ENCODE measurements around the gene HTRA1.

The HTRA1 gene

DNA sequence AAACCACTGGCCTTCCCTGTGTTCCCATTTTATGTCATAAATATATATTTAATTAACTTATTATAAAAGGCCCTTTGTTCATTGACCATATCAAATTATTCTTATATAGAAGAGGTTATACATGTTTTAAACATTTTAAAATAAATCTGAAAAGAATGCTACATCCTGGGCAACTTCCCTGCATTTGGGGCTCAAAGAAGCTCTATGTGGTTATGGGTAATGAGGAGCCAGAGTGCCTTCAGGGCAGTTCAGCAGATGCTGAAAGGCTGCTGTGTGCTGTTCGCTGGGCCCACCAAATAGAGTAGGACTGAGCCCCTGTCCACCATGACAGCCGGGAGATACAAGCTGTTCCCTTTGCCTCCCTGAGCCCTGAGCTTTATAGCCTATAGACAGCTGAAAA lies 35.9 kb downstream of the HTRA1 start:
- no peak for DNase-seq

DNA sequence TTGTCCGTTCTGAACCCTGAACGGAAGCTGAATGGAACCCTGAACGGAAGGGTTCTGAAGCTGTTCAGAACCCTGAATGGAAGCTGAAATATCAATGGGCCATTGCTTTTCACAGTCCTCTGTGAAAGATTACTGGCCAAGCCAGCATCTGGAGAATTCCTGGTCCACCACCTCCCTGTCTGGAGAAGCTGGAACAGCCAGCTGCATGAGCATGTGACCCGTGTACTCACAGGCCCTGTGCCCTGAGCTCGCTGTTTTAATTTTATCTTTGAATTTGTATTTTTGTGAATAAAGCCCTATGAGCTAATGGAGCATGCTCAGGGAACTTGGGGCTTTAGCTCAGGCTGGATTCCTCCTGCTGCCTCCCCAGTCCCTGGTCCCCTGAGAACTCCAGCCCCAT lies 37.2 kb downstream of the HTRA1 start:
- DNase-seq: no peak

DNA sequence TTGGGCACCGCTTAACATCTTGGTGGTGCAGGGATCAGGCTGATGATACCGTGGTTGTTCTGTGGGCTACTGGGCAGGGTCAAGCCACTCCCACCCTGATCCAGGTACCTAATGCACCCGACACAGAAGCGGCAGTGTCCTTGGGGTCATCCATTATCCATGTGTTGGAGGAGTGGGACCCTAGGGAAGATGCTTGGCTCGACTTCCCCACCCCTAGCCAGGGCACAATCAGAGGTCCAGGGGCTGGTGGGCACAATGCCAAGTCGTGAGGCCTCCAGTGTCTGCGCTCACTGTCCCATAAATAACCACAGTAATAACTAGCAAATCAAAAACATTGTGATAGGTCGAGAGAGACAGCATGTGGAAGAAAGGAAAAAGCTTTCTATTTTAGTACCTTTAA lies 37.7 kb downstream of the HTRA1 start:
- no peak for DNase-seq

DNA sequence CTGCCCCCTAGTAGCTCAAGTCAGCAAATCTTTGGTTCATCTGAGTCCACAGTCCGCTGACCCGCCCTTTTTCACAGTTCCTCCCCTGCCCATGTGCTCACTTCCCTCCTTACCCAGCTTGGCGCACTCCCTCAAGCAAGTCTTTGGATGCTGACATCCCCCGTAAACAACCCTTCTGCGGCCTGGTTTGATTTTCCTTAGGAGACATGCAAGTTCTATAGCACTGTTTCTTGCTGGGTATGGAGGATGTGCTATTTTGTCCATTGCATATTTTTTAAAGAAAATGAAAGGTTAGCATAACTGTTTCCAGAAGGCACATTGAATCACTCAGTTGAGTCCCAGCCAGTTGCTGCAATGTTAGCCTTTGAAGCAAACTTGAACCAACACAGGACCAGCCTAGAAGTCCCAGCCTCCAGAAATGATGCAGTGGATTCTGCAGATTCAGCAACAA lies 38.2 kb downstream of the HTRA1 start:
- no peak for DNase-seq

DNA sequence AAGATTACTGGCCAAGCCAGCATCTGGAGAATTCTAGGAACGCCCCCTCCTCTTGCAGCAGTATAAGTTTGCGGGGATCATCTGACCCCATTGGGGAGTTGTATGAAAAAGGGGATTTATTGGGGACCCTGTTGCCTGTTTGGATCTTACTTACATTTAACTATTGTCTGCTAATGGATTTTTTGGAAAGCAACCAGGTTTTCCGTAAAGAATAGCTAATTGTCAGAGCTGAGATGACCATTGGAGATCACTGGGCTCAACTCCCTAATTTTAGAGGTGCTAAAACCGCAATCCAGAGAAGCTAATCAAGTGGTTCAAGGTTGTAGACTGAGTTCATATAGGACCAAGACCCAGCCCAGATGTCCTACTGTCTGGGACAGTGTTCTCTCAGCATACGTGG lies 38.8 kb downstream of the HTRA1 start:
- DNase-seq: no peak

DNA sequence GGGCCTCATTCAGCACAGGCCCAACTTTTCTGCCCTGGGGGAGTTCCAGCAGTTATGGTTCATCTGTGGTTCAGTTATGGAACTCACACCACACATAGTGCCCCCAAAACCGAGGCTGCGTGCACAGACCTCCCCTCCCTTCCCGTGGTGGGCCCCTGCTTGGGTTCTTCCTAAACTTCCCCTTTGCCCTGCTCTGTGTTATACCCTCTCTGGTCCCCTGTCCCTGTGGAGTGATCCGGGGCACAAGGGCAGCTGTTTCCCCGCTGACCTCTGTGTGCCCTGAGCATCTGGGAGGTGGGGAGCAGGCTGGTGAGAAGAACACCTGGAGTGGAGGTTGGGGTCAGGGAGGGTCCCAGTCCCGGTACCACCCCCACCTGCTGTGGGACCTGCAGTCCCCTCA lies 39.4 kb downstream of the HTRA1 start:
- no peak for DNase-seq

DNA sequence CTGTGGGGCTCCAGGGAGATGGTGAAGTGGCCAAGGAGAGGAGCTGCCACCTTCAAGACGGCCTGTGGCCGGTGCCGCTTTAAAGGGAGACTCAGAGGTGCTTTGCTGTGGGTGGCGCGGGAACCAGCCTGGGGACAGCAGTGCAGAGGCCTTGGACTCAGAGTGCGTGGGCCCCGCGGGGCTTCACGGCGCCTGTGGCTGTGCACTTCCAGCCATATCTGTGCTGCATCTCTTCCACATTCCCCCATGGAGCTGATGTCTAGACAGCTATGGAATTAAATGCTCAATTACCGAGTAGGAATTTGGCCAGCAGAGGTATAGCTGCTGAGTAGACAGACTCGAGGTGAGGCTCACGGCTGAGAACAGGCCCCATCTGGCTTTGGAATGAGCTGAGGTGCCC lies 41.7 kb downstream of the HTRA1 start:
- no peak for DNase-seq

DNA sequence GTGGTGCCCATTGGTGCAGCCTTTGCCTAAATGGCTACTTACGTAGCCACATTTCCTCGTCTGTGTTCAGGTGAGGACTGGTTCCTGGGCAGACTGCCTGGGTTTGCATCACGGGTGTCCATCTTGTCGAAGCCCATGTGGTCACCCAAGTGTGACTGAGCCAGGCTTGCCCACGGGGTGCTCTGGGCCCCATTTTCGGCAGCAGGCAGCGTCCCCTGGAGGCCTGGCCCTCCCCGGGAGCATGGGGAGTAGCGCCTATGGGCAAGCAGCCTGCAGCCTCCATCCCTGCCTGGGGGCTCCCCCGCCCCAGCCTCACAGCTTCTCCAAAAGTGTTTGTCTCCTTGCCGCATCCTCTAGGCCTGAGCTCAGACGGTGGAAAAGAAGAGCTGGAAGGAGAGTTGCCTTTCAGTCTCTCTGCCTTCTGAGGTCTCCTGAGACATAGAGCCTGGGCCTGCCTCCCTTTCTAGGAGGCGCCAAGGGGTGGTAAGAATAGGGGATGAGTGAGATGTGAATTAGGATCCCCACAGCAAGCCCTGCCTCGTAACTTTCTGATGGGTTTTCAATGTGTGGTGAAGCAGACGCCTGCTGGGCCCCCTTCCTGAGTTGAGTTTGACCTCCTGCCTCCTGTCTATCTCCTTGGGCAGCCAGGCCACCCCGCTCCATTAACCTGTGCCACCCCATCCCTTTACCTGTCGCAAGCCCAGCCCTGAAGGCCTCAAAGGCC lies 42.7 kb downstream of the HTRA1 start:
- no peak for DNase-seq

DNA sequence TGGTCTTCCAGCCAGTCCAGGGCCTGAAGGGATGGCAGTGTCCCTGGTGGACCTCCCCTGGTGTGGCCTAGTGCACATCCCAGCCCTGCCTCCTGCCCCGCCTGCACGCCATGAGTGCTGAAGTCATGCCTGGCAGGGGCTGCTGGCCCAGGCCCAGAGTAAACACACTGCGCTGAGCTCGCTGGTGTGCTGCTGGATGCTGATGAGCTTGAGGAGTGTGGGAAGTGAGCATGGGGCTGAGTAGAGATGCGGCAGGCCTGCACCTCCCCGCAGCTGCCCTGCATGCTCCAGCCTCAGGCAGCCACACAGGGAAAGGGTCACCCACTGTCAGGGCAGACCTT lies 43.2 kb downstream of the HTRA1 start:
- DNase-seq: peak; percentile 30

DNA sequence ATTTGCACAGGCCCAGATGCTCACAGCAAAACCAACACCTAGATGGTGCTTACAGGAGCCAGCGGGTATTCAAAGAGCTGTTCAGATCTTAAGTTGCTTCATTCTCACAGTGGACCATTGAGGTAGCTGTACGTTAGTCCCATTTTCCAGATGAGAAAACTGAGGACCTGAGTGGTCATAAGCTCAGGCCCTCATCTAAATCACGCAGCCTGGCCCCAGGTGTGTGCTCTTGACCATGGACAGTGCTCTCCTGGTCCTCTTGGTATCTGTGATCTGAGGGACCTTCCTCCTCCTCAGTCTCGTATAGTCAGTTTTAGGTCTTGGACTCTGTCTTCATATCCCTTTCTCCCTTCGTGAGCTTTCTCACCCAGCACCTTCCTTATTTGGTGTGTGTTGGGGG lies 43.7 kb downstream of the HTRA1 start:
- no peak for DNase-seq

DNA sequence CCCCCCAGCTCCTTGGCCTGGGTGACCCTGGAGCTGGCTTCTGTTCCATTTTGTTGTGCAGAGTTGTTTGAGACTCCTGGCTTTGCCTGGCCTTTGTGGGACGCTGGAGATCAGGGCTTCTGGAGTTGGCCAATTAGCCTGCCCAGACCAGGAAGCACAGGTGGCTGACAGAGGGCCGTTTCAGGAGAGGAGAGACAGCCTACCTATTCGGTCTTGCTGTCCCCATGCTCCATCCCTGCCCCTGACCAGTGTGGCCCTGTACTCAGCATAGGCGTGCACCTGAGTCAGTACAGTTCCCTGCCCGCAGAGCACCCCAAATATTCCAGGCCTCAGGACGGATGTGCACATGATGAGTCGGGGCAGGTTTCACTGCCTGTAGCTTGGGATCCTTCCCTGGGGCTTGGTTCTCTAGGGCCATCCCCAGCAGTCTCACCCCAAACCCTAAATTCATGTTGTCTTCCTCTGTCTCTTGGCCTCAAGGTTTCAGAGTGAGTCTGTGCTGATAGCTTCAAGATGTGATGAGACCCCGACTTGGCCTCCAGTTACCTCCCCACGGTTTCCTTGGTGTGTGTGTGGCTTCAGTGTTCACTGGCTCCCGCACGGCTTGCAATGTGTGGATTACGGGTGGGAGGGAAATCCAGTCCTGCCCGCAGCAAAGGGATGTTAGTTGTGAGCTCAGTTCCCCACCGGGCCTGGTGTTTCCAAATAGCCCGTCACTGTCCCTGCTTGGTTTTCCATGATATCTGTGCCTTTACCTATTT lies 44.7 kb downstream of the HTRA1 start:
- no peak for DNase-seq

DNA sequence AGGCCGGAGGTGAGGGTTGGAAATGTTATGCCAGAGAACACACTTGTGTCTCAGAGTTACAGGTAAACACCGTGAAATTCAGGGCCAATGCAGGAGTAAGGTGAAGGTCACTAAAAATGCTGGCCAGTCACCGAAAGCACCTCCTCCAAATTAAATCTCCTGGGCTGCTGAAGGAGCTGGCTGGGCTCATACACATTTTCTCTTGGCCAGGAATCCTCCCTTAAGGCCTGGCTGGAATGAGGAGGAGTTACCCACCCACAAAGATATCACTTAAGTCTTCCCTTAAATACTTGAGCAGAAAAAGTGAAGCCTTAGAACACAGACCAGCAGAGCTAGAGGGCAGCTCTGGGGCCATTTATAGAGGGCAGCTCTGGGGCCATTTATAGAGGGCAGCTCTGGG lies 46.3 kb downstream of the HTRA1 start:
- DNase-seq: no peak

DNA sequence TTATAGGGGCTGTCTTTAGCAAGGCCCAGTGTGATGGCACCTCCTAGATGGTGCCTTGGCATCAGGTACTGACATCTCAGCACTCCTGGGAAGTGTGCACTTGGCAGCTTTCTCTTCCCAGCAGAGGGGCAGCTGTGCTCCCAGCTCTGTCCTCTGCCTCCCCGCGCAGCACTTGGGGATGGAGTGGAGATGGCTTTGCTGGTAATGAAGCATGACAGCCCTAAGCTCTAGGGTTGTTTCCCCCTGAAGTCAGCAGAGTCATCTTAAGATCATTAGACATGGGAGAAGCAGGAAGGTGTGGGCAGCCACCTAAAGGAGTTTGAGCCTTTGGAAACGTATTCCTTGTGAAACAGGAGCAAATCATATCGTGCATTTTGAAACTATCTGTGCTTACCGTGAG lies 46.7 kb downstream of the HTRA1 start:
- DNase-seq: no peak

DNA sequence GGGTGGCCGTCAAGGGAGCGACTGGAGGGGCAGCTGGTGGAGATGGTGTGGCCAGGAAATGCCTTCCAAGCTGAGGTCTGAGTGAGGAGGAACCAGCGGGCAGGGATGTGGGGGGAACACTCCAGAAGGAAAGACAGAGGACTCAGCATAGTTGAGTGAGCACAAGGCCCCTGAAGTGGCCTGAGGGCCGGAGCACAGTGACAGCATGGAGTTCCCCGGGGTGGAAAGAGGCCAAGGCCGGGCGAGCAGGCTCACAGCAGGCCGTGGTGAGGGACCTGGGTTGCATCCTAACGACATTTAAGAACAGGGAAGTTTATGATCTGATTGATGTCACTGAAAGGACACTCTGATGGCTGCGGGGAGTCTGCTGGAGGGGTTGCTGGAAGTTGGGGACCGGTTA lies 48.0 kb downstream of the HTRA1 start:
- DNase-seq: no peak

DNA sequence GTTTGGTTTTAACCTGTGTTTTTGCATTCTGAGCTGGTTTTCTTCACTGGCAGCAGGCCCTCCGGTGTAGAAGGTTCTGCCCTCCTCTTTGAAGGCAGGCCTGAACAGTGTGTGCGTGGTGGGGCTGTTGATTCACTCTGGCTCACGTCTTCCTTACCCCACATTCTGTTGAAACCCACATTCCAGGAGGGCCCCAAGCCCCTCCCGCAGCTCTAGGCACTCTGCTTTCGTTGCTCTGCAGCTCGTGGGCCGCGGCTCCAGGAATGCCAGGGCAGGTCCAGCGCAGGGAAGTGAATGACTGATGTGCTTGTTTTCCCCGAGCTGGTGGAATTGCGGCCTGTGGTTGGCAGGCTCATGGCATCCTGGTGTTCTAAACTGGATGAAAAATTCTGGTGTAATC lies 49.0 kb downstream of the HTRA1 start:
- DNase-seq: no peak

DNA sequence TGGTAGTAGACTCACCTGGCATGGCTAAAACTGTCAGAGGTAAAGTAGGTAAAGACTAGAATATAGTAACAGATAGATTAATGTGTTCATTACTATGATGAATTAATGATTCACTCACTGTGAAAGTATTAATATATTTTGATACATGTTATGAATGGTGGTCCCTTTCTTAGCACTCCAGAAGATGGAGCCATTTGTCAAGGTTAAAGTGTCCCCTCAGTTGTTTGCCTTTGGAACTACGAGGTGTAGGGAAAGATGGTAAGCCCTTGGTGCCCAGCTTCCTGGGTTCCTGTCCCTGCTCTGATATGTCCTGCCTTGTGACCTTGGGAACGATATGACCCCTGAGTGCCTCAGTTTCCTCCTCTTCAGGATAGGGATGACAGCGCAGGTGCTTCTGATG lies 49.4 kb downstream of the HTRA1 start:
- no peak for DNase-seq

DNA sequence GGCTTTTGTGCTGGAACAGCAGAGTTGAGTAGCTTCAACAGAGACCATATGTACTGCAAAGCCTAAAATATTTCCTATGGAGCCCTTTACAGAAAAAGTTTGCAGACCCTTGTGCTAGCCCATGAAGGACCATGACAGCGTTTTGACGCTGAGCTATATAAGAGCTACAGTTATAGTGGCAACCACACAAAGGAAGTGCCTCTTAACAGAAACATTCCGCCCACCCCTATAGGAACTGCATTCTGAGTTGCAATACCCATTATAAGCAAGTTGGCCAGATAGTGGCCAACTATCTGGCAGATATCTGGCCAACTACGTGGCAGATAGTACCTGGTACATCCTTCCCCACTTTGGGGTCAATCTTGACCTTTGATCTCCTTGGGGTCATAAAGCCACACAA lies 51.7 kb downstream of the HTRA1 start:
- DNase-seq: no peak

DNA sequence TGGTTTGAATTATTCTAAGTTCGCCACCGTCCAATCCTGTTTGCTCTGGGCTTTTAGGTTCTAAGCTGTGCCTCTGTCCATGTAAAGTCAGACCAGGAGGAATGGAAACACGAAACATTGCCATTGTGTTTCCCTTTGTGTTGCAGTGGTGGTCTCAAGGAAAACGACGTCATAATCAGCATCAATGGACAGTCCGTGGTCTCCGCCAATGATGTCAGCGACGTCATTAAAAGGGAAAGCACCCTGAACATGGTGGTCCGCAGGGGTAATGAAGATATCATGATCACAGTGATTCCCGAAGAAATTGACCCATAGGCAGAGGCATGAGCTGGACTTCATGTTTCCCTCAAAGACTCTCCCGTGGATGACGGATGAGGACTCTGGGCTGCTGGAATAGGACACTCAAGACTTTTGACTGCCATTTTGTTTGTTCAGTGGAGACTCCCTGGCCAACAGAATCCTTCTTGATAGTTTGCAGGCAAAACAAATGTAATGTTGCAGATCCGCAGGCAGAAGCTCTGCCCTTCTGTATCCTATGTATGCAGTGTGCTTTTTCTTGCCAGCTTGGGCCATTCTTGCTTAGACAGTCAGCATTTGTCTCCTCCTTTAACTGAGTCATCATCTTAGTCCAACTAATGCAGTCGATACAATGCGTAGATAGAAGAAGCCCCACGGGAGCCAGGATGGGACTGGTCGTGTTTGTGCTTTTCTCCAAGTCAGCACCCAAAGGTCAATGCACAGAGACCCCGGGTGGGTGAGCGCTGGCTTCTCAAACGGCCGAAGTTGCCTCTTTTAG lies 52.9 kb downstream of the HTRA1 start:
- no peak for DNase-seq

DNA sequence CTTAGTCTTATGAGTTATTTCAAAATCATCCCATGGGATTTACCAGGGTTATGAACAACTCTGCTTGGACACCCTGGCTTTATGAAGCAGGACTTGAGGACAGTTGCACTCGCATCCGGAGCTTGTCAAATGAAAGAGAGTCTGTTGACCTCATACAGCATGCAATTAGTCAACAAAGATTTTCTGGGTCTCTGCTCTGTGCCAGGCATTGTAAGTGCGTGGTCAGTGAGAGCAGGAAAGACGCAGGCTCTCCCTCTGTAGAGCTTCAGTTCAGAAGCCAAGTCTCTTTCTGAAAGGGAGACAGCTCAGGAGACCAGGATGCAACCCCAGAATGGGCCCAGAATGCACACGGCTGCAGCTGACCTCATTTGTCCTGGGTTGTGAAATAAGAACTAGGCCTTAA lies 53.7 kb downstream of the HTRA1 start:
- no peak for DNase-seq

DNA sequence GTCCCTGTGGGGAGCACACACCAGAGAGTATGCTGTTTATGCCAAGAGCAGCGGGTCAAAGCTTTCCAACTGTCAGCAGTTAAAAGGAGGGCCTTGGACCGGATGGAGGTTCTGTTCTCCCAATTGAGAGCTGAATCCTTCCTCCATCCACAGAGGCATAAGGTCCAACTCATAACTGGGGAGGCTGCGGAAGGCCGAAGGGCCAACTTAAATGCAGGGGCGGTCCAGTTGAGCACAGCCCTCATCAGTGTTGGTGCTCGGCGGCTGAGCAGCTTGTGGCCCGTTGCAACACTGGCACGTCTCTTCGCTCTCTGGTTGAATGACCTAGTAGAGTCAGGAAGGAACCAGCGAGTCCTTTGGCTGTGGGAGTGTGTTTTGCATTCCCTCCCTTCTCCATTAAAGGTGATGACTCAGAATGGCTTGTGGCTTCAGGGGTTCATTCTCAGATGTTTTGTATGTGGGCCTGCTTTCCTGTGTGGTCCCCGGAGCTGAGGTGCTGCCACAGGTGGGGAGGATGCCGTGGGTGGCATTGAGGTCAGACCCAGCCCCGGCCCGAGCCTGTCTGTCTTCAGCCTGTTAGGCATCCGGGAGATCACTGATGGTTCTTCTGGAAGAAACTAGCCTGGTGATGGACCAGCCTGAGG lies 54.4 kb downstream of the HTRA1 start:
- DNase-seq: no peak

DNA sequence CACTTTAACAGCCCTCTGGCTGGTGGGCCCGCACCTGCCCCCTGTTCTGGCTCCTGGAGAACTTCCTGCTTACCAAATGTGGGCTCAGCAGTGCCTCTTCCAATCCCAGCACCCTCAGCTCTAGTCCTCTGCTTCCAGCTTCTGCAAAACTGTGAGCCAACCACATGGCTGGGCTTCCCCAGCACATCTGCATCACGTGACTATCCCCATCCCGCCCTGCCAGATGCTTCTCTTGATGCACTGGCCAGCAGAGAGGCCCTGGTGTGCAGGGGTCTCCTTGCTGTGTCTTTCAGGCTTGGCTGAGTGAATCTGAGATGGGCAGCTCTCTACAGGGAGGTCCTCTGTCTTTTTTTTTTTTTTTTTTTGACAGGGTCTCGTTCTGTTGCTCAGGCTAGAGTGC lies 55.4 kb downstream of the HTRA1 start:
- DNase-seq: no peak

DNA sequence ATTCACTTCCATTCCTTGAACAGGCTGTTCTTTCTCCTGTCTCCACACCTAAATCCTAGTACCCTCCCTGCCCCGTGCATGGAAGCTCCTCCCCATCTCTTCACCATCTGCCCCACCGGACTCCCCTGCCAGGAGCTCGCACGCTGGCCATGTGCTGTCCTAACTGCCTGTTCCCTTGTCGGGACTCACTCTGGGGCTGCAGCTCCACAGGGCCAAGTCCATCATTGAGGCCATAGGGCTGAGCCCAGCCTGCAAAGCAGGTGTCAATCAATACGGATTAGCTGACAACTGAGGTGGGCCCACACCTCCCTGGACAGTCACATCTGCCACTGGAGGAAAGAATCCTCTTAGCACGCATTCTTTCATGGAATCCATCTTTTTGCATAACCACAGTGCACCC lies 57.8 kb downstream of the HTRA1 start:
- no peak for DNase-seq

DNA sequence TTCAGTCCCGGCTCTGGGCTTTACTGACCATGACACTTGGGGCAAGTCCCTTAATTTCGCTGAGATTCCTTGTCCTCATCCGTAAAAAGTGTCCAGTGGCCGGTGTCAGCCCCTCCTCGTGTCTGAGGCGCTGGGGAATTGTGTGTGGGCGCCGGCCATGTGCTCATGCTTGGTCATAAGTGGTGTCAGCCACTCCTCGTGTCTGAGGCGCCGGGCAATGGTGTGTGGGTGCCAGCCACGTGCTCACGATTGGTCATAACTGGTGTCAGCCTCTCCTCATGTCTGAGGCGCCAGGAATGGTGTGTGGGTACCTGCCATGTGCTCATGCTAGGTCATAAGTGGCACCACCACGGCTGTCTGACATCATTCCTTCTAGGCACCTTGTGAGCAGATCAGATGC lies 58.5 kb downstream of the HTRA1 start:
- no peak for DNase-seq

DNA sequence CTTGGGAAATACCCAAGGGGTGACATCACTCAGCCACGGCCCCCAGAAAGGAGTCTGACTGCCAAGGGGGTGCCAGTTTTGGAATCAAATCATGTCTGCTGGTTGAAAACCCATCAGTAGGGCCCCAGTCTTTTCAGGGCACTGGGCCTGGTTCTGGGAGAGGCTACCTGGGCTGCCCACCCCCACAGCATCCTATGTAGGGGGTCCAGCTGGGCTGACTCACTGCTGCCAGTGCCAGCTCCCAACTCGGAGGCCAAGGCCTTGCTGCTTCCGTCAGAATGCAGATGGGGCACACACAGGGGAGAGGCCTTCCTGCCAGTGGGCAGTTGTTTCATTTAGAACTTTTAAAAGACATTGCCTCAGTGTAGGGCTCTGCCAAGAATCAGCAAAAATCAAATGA lies 59.7 kb downstream of the HTRA1 start:
- DNase-seq: no peak
